Common myeloid progenitor, CD34-positive (primary cell): ENCODE measurements around the gene MTG2.

Experiments used
- CTCF ChIA-PET: fragments of 350-600 bp; sonication (Branson Sonifier 250); formaldehyde crosslinking; loops from one replicate; lab custom pipeline; 2021; ENCODE audit warnings: antibody characterized with exemption; lab: Charles Lee
- POLR2A ChIA-PET: fragments of 350-600 bp; sonication (Branson Sonifier 250); formaldehyde crosslinking; loops from one replicate; lab custom pipeline; 2021; ENCODE audit warnings: antibody characterized with exemption; lab: Charles Lee
- DNase-seq, 3 donors: peaks; one replicate each; pipeline versions ENCODE4 v3.0.0 to v3.0.0-alpha.2; 2013
- H3K27ac ChIP-seq, 2 experiments: 1 replicate in 1 of 2; 2 replicates in 1 of 2; pipeline ENCODE4 v1.7.0; 2013; ENCODE audit warnings: inconsistent platforms in 2 of 2, low read length in 2 of 2, mild to moderate bottlenecking in 2 of 2, low read depth in 1 of 2, moderate library complexity in 1 of 2; ENCODE audit not compliant: severe bottlenecking in 2 of 2, insufficient read depth in 1 of 2, poor library complexity in 1 of 2
- H3K27me3 ChIP-seq, 5 experiments: replicated peaks in 2 of 5; 1 replicate in 3 of 5; 2 replicates in 2 of 5; pipeline versions ENCODE4 v1.6.1 to v1.7.0; 2013; ENCODE audit warnings: low read length in 4 of 5, mild to moderate bottlenecking in 2 of 5, moderate library complexity in 2 of 5, inconsistent platforms in 1 of 5; ENCODE audit not compliant: insufficient read depth in 5 of 5, control insufficient read depth in 4 of 5
- H3K36me3 ChIP-seq, 4 experiments: 1 replicate in 2 of 4; 2 replicates in 2 of 4; pipeline versions ENCODE4 v1.6.1 to v1.7.0; 2013; ENCODE audit warnings: low read length in 3 of 4, control low read depth in 1 of 4, mild to moderate bottlenecking in 1 of 4; ENCODE audit not compliant: control insufficient read depth in 4 of 4, insufficient read depth in 4 of 4
- H3K4me1 ChIP-seq, 4 experiments: 1 replicate in 3 of 4; 2 replicates in 1 of 4; pipeline versions ENCODE4 v1.6.1 to v1.7.1; 2013; ENCODE audit warnings: low read length in 3 of 4, mild to moderate bottlenecking in 3 of 4, control low read depth in 1 of 4, inconsistent platforms in 1 of 4, moderate library complexity in 1 of 4; ENCODE audit not compliant: control insufficient read depth in 4 of 4, insufficient read depth in 4 of 4; ENCODE audit errors: control extremely low read depth in 1 of 4
- H3K4me3 ChIP-seq, 7 experiments: 1 replicate in 4 of 7; 2 replicates in 3 of 7; pipeline versions ENCODE4 v1.5.1 to v1.7.0; 2013; ENCODE audit warnings: mild to moderate bottlenecking in 7 of 7, low read length in 6 of 7, moderate library complexity in 6 of 7, inconsistent platforms in 2 of 7, low read depth in 2 of 7, control low read depth in 1 of 7; ENCODE audit not compliant: insufficient read depth in 4 of 7, control insufficient read depth in 1 of 7; ENCODE audit errors: extremely low read depth in 1 of 7
- H3K9me3 ChIP-seq, 5 experiments: 1 replicate in 4 of 5; 2 replicates in 1 of 5; pipeline versions ENCODE4 v1.6.1 to v1.7.1; 2013; ENCODE audit warnings: low read length in 4 of 5, mild to moderate bottlenecking in 2 of 5, inconsistent platforms in 1 of 5, low read depth in 1 of 5, moderate library complexity in 1 of 5; ENCODE audit not compliant: control insufficient read depth in 4 of 5, insufficient read depth in 2 of 5; ENCODE audit errors: control extremely low read depth in 1 of 5
- WGBS: methylation state at CpG from one replicate; pipeline ENCODE4 v1.1.5; 2013; ENCODE audit not compliant: insufficient coverage; 5-methylcytosine and 5-hydroxymethylcytosine counted together

Gene MTG2

GRCh38 chr20:62156592-62157386 lies 26.0 kb upstream of the MTG2 start:
- WGBS = 56% methylated on average over 16 of the region's 24 CpGs
- H3K9me3 ChIP-seq = peaks cover 0 to 14% (median 8%) of the 10 kb centered on the region in 5 experiments
- H3K4me1 ChIP-seq = peaks cover 0 to 6% (median 2%) of the 10 kb centered on the region in 4 experiments
- no peak overlapping the region for H3K4me3 ChIP-seq
- no peak overlapping the region for H3K27ac ChIP-seq
- POLR2A ChIA-PET = interaction anchor here (0.8 to 1.4 kb wide), 3 partner anchors 13 to 146 kb away, joined by 3 to 6 read pairs (median 3); no protein-coding TSS in a partner anchor
- DNase-seq = peak; percentile 75 to 89 (median 89)
- no peaks in the 10 kb centered on the region for H3K27me3 ChIP-seq
- peaks cover 2 to 66% (median 33%) of the 10 kb centered on the region in 4 experiments for H3K36me3 ChIP-seq
- CTCF ChIA-PET = interaction anchor here (0.7 to 2.8 kb wide), 15 partner anchors 9 to 151 kb away, joined by 3 to 26 read pairs (median 5); no protein-coding TSS in a partner anchor

- CTCF ChIA-PET = interaction anchor here (1.2 to 2.8 kb wide), 4 partner anchors 14 to 147 kb away, joined by 4 to 26 read pairs (median 8); no protein-coding TSS in a partner anchor
These were observed 25.3 kb upstream of the MTG2 start for GRCh38 chr20:62157387-62158087.

GRCh38 chr20:62158088-62158400 lies 24.8 kb upstream of the MTG2 start:
- Histone ChIP-seq H3K4me1 (peaks cover 0 to 6% (median 2%) of the 10 kb centered on the region in 4 experiments), H3K36me3 (peaks cover 2 to 64% (median 31%) of the 10 kb centered on the region in 4 experiments), H3K27ac (no peak overlapping the region), H3K27me3 (no peaks in the 10 kb centered on the region), H3K9me3 (peaks cover 0 to 7% (median 4%) of the 10 kb centered on the region in 5 experiments), H3K4me3 (no peak overlapping the region)
- 98% methylated on average over 12 of the region's 12 CpGs for WGBS
- ChIA-PET POLR2A (no interaction called here), CTCF (interaction anchor here (1.6 to 2.8 kb wide), 3 partner anchors 14 to 147 kb away, joined by 6 to 26 read pairs (median 11); no protein-coding TSS in a partner anchor)
- no peak for DNase-seq

More at GRCh38 chr20:62157387-62158087, 25.3 kb upstream of the MTG2 start:
- no peak for DNase-seq
- Histone ChIP-seq H3K4me1 (peaks cover 0 to 6% (median 2%) of the 10 kb centered on the region in 4 experiments), H3K27ac (no peak overlapping the region), H3K4me3 (no peak overlapping the region), H3K27me3 (no peaks in the 10 kb centered on the region), H3K36me3 (peaks cover 2 to 62% (median 32%) of the 10 kb centered on the region in 4 experiments), H3K9me3 (peaks cover 0 to 11% (median 4%) of the 10 kb centered on the region in 5 experiments)
- POLR2A ChIA-PET = interaction anchor here (1.4 kb wide), 1 partner anchor 13 kb away, joined by 6 read pairs; no protein-coding TSS in a partner anchor
- 94% methylated on average over 16 of the region's 25 CpGs for WGBS

GRCh38 chr20:62158541-62158940 lies 24.3 kb upstream of the MTG2 start:
- Histone ChIP-seq H3K27me3 (no peaks in the 10 kb centered on the region), H3K9me3 (peaks cover 0 to 2% (median 0%) of the 10 kb centered on the region in 5 experiments), H3K36me3 (peaks cover 2 to 63% (median 30%) of the 10 kb centered on the region in 4 experiments), H3K27ac (no peak overlapping the region), H3K4me3 (no peak overlapping the region), H3K4me1 (peaks cover 0 to 6% (median 2%) of the 10 kb centered on the region in 4 experiments)
- ChIA-PET POLR2A (no interaction called here), CTCF (interaction anchor here (2.6 kb wide), 1 partner anchor 148 kb away, joined by 26 read pairs; no protein-coding TSS in a partner anchor)
- no peak for DNase-seq
- 98% methylated on average over 22 of the region's 22 CpGs for WGBS

- over 99% methylated on average over 11 of the region's 11 CpGs for WGBS
- Histone ChIP-seq H3K9me3 (no peaks in the 10 kb centered on the region), H3K36me3 (peaks cover 2 to 63% (median 31%) of the 10 kb centered on the region in 4 experiments), H3K27me3 (no peaks in the 10 kb centered on the region), H3K4me3 (no peak overlapping the region), H3K4me1 (peaks cover 0 to 6% (median 2%) of the 10 kb centered on the region in 4 experiments), H3K27ac (no peak overlapping the region)
- CTCF ChIA-PET = no interaction called here
- POLR2A ChIA-PET = no interaction called here
- no peak for DNase-seq
These were observed 23.8 kb upstream of the MTG2 start for GRCh38 chr20:62159052-62159451.

GRCh38 chr20:62159839-62160238 lies 23.0 kb upstream of the MTG2 start:
- POLR2A ChIA-PET = no interaction called here
- Histone ChIP-seq H3K4me3 (no peak overlapping the region), H3K9me3 (no peaks in the 10 kb centered on the region), H3K36me3 (peaks cover 2 to 64% (median 35%) of the 10 kb centered on the region in 4 experiments), H3K27ac (no peak overlapping the region), H3K27me3 (no peaks in the 10 kb centered on the region), H3K4me1 (peaks cover 0 to 6% (median 2%) of the 10 kb centered on the region in 4 experiments)
- CTCF ChIA-PET = no interaction called here
- WGBS = 97% methylated on average over 12 of the region's 14 CpGs
- no peak for DNase-seq
